HAP-1 (cell line): Measurements from ENCODE around the gene SPOCK1.
A peak's percentile ranks its signal among the peaks of the same experiment; 100 is the strongest.

Source experiments
- DNase-seq, 2 experiments: peaks; one replicate each; pipeline ENCODE4 v3.0.0-alpha.2; 2016 to 2020; ENCODE audit warnings: low spot score in 2 of 2
- H3K27me3 ChIP-seq: fragments of 250-450 bp; sonication (Bioruptor Pico); 2 replicates; pipeline ENCODE4 v1.5.1; 2020; ENCODE audit warnings: low read depth, mild to moderate bottlenecking, moderate library complexity
- H3K36me3 ChIP-seq: fragments of 250-450 bp; sonication (Bioruptor Pico); replicated peaks from 2 replicates; pipeline ENCODE4 v1.5.1; 2020; ENCODE audit warnings: mild to moderate bottlenecking
- H3K4me1 ChIP-seq: fragments of 250-450 bp; sonication (Bioruptor Pico); 2 replicates; pipeline ENCODE4 v1.5.1; 2020; ENCODE audit warnings: mild to moderate bottlenecking
- H3K4me3 ChIP-seq: fragments of 250-450 bp; sonication (Bioruptor Pico); 2 replicates; pipeline ENCODE4 v1.5.1; 2020; ENCODE audit warnings: mild to moderate bottlenecking, moderate library complexity
- H3K9me3 ChIP-seq: fragments of 250-450 bp; sonication (Bioruptor Pico); 2 replicates; pipeline ENCODE4 v1.5.1; 2020; ENCODE audit warnings: mild to moderate bottlenecking, moderate library complexity
- in situ Hi-C: fragments of 300-500 bp; cut with MboI; formaldehyde crosslinking; loops from 3 replicates; pipeline ENCODE4 v1.14.3; 2020; ENCODE audit warnings: low sequenced_read_pairs, inconsistent platforms, mixed read lengths

The SPOCK1 gene

GRCh38 chr5:137148655-137149054 is 350.5 kb downstream of the SPOCK1 start:
- no peak for DNase-seq
- Histone ChIP-seq H3K36me3 (no peaks in the 10 kb centered on the region), H3K4me3 (no peak overlapping the region), H3K9me3 (no peaks in the 10 kb centered on the region), H3K4me1 (peaks cover 11% of the 10 kb centered on the region), H3K27me3 (no peaks in the 10 kb centered on the region)
- in situ Hi-C loops: no loop called here

- DNase-seq: no peak
- Histone ChIP-seq H3K27me3 (no peaks in the 10 kb centered on the region), H3K36me3 (no peaks in the 10 kb centered on the region), H3K9me3 (no peaks in the 10 kb centered on the region), H3K4me3 (no peak overlapping the region), H3K4me1 (peaks cover 11% of the 10 kb centered on the region)
- in situ Hi-C loops: no loop called here
Observed at GRCh38 chr5:137148159-137148558, 351.0 kb downstream of the SPOCK1 start.

GRCh38 chr5:137147346-137147745 is 351.8 kb downstream of the SPOCK1 start:
- H3K4me3 ChIP-seq: no peak overlapping the region
- H3K9me3 ChIP-seq: no peaks in the 10 kb centered on the region
- no peak for DNase-seq
- peaks cover 11% of the 10 kb centered on the region for H3K4me1 ChIP-seq
- no peaks in the 10 kb centered on the region for H3K36me3 ChIP-seq
- no peaks in the 10 kb centered on the region for H3K27me3 ChIP-seq
- in situ Hi-C loops: no loop called here

DNA sequence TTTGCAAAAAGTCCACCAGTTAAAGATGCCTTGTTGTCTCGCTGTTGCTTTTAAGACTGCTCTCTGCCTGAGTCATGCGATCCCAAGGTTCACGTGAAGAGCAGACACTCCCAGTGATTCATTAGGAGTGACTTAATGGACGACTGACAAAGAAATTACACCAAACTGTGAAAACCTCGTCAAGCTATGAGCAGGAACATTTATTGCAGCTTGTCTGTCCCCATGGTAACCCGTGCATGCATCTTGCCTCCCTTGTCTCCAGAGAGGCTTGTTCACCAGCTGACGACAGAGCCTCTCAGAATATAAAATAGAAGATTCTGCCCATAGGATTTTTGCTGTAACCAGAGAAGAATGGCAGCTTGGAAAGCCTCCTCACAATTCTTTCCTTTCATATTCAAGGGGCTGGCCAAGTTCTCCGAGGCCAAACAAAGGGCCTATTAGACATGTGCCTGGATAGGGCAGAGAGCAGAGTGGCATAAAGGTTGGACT is 352.7 kb downstream of the SPOCK1 start:
- no peaks in the 10 kb centered on the region for H3K9me3 ChIP-seq
- H3K27me3 ChIP-seq: no peaks in the 10 kb centered on the region
- H3K36me3 ChIP-seq: no peaks in the 10 kb centered on the region
- peaks cover 11% of the 10 kb centered on the region for H3K4me1 ChIP-seq
- in situ Hi-C loops: no loop called here
- no peak overlapping the region for H3K4me3 ChIP-seq
- peak; percentile 72 to 82 for DNase-seq

GRCh38 chr5:137145721-137146120 is 353.4 kb downstream of the SPOCK1 start:
- H3K4me3 ChIP-seq: no peak overlapping the region
- in situ Hi-C loops: no loop called here
- no peaks in the 10 kb centered on the region for H3K9me3 ChIP-seq
- no peak for DNase-seq
- H3K4me1 ChIP-seq: peaks cover 11% of the 10 kb centered on the region
- no peaks in the 10 kb centered on the region for H3K27me3 ChIP-seq
- no peaks in the 10 kb centered on the region for H3K36me3 ChIP-seq

- Histone ChIP-seq H3K4me3 (no peak overlapping the region), H3K36me3 (no peaks in the 10 kb centered on the region), H3K4me1 (peaks cover 11% of the 10 kb centered on the region), H3K27me3 (no peaks in the 10 kb centered on the region), H3K9me3 (no peaks in the 10 kb centered on the region)
- no peak for DNase-seq
- in situ Hi-C loops: no loop called here
Observed at GRCh38 chr5:137144656-137145055, 354.5 kb downstream of the SPOCK1 start.

DNA sequence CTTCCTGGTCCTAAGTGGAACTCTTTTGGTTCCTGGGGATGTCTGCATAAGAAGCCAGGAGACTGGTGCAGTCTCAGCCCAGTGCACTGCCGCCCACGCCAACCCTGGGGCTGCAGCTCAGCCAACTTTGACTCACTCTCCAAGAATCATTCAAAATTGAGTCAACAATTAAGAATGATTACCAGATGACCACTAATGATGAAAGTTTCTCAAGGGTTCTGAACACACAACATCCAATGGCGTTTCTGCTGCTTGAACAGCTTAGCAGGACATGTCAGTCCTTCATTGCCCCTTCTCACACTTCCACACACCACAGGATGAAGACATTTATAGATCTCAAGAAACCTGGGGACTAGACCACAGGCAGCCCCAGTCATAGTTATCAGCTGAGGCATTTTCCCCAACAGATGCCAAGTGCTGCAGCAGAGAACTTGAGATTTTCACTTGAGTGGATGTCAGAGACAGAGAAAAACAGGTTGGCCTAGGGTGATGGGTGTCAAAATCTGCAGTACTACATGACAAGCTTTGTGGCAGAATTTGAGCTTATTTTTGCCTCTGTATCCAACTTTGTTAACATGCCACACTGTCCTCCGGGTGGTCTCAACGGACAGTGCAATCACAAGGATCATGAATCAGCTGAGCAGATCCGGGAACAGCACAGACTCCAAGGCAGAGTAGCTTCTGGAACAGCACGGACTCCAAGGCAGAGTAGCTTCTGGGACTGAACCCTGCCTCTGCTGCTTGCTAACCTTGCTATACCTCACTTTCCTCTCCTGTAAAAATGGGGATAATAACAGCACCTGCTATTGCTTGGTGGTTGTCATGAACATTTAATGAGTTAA is 356.1 kb downstream of the SPOCK1 start:
- Histone ChIP-seq H3K4me1 (peaks cover 11% of the 10 kb centered on the region), H3K9me3 (no peaks in the 10 kb centered on the region), H3K36me3 (no peaks in the 10 kb centered on the region), H3K4me3 (no peak overlapping the region), H3K27me3 (no peaks in the 10 kb centered on the region)
- in situ Hi-C loops: no loop called here
- no peak for DNase-seq

- Histone ChIP-seq H3K4me1 (peaks cover 11% of the 10 kb centered on the region), H3K4me3 (no peak overlapping the region), H3K36me3 (no peaks in the 10 kb centered on the region), H3K9me3 (no peaks in the 10 kb centered on the region), H3K27me3 (no peaks in the 10 kb centered on the region)
- DNase-seq: no peak
- in situ Hi-C loops: no loop called here
Observed at GRCh38 chr5:137142346-137142745, 356.8 kb downstream of the SPOCK1 start.

DNA sequence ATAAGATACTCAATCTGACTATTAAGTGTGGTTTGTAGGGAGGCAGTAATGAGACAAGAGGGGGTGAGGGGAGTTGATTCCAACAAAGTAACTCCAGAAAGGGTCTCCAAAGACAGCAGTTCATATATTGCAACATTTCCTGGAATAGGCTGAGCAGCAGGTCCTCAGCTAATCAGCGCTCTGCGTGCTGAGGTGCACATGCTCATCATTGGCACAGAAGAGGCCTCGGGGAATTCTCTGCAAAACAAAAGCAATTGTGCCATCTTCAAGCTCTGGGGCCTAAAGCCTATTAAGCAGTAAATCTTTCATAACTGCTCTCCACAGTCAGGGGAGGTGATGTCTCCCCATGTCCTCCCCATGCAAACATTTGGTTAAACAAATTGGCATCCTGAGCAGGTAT is 357.3 kb downstream of the SPOCK1 start:
- in situ Hi-C loops: no loop called here
- peaks cover 7% of the 10 kb centered on the region for H3K4me1 ChIP-seq
- no peaks in the 10 kb centered on the region for H3K36me3 ChIP-seq
- no peak for DNase-seq
- no peaks in the 10 kb centered on the region for H3K27me3 ChIP-seq
- H3K4me3 ChIP-seq: no peak overlapping the region
- no peaks in the 10 kb centered on the region for H3K9me3 ChIP-seq

- Histone ChIP-seq H3K4me1 (peaks cover 5% of the 10 kb centered on the region; the same call in 1 of the 2 replicates), H3K4me3 (no peak overlapping the region), H3K9me3 (no peaks in the 10 kb centered on the region), H3K27me3 (no peaks in the 10 kb centered on the region), H3K36me3 (no peaks in the 10 kb centered on the region)
- in situ Hi-C loops: no loop called here
- DNase-seq: no peak
Observed at GRCh38 chr5:137136991-137137632, 362.0 kb downstream of the SPOCK1 start.

GRCh38 chr5:137134920-137135532 is 364.1 kb downstream of the SPOCK1 start:
- Histone ChIP-seq H3K27me3 (no peaks in the 10 kb centered on the region), H3K9me3 (no peaks in the 10 kb centered on the region), H3K4me3 (no peak overlapping the region), H3K4me1 (peaks cover 5% of the 10 kb centered on the region; the same call in 1 of the 2 replicates), H3K36me3 (no peaks in the 10 kb centered on the region)
- DNase-seq: no peak
- in situ Hi-C loops: no loop called here

DNA sequence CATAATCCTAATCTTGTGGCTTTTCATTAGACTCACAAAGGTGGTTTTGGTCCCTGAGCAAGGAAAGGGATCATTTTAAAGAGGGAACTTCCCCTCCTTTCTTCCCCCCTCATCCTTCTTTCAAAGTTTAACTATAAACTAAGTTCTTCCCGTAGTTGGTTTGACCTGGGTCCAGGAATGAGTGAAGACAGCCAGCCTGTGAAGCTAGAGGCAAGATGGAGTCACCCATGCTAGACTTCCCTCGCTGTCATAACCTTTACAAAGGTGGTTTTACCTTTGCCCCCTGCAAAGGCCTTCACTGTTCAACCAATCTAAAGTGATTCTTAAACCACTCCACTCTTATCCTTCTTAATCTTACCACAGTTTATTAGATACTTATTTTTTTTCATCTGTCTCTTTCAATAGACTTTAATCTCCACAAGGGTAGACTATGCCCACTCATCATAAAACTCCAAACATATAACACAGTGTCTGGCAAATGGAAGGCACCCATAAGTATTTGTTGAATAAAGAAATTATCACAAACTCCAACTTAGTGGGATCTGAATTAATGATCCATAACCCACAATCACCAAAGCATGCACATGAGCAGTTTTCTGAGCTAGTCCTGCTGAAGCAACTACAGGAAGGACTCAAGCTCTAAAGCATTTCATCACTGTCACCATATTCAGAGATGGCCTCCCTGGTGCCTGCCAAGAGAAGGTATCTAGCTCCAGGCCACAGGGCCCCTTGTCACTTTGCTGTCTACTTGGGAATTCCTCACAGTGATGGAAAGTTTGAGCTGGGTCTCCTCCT is 369.0 kb downstream of the SPOCK1 start:
- H3K9me3 ChIP-seq: no peaks in the 10 kb centered on the region
- H3K36me3 ChIP-seq: no peaks in the 10 kb centered on the region
- no peak for DNase-seq
- H3K27me3 ChIP-seq: no peaks in the 10 kb centered on the region
- in situ Hi-C loops: no loop called here
- H3K4me1 ChIP-seq: peaks cover 18% of the 10 kb centered on the region
- H3K4me3 ChIP-seq: no peak overlapping the region

GRCh38 chr5:137128012-137128411 is 371.1 kb downstream of the SPOCK1 start:
- Histone ChIP-seq H3K4me3 (no peak overlapping the region), H3K4me1 (peaks cover 16% of the 10 kb centered on the region), H3K9me3 (no peaks in the 10 kb centered on the region), H3K36me3 (no peaks in the 10 kb centered on the region), H3K27me3 (no peaks in the 10 kb centered on the region)
- DNase-seq: no peak
- in situ Hi-C loops: no loop called here
